ENCODE data around the gene SLC16A3.

DNA sequence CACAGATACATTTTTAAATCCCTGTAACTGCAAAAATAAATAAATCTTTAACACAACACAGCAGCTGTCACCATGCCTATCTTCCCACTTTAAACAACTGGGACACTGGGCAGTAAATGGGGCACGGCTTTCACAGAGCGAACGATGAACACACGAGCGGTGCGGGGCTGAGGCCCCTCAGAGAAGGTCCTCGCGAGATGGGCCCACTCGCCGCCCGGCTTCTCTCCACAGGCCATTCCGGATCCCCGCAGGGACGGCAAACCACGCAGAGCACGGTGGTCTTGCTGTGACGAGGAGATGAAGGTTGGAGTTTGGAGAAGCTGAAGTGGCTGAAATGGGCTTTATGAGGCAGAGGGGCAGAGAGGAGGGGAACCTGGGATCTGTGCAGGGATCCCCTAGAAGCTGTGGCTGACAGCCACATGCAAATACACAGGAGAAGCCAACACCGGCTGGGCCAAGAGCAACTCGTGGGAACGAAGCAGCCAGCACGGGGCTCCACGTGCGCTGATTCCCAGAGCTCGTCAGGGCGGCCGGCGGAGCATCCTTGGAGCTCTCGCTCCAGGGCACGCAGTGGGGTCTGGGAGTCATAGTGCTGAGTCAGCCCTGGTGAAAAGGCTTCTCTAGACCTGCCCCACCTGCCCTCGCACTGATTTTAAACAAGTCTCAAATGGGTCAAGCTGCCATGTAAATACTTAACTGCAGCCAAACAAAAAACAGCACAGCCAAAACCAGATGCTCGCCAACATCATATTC is 47.9 kb upstream of the SLC16A3 start:
- TF ChIP-seq BCOR (IDR thresholded peaks at IDR 0.05) (no peak), POLR3A (IDR thresholded peaks at IDR 0.05; ENCODE audit: borderline replicate concordance, extremely low read depth, insufficient read depth, insufficient read length) (no peak), ZNF57 (CRISPR knock-in tag; IDR thresholded peaks at IDR 0.05) (no peak), SREBF2 (CRISPR knock-in tag; IDR thresholded peaks at IDR 0.05) (no peak), RBM22 (IDR thresholded peaks at IDR 0.05; ENCODE audit: low read depth, low read length, poor library complexity, severe bottlenecking) (no peak), TBP (optimal IDR thresholded peaks at IDR 0.05; ENCODE audit: low read depth, low read length) (no peak), TEAD2 (tag; IDR thresholded peaks at IDR 0.05) (no peak), PML (IDR thresholded peaks at IDR 0.05; ENCODE audit: low read length) (no peak), FIP1L1 (IDR thresholded peaks at IDR 0.05; ENCODE audit: low read depth, low read length, poor library complexity, severe bottlenecking) (no peak), EZH2 (IDR thresholded peaks at IDR 0.05; ENCODE audit: borderline replicate concordance, low read depth, low read length) (no peak)
- TF ChIP-seq, protein P1, sequence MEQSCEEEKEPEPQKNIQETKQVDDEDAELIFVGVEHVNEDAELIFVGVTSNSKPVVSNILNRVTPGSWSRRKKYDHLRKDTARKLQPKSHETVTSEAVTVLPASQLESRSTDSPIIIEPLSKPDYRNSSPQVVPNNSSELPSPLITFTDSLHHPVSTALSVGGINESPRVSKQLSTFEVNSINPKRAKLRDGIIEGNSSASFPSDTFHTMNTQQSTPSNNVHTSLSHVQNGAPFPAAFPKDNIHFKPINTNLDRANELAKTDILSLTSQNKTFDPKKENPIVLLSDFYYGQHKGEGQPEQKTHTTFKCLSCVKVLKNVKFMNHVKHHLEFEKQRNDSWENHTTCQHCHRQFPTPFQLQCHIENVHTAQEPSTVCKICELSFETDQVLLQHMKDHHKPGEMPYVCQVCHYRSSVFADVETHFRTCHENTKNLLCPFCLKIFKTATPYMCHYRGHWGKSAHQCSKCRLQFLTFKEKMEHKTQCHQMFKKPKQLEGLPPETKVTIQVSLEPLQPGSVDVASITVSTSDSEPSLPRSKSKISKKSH (CRISPR knock-in tag; IDR thresholded peaks at IDR 0.05), result no peak
- TF ChIP-seq, protein P2, sequence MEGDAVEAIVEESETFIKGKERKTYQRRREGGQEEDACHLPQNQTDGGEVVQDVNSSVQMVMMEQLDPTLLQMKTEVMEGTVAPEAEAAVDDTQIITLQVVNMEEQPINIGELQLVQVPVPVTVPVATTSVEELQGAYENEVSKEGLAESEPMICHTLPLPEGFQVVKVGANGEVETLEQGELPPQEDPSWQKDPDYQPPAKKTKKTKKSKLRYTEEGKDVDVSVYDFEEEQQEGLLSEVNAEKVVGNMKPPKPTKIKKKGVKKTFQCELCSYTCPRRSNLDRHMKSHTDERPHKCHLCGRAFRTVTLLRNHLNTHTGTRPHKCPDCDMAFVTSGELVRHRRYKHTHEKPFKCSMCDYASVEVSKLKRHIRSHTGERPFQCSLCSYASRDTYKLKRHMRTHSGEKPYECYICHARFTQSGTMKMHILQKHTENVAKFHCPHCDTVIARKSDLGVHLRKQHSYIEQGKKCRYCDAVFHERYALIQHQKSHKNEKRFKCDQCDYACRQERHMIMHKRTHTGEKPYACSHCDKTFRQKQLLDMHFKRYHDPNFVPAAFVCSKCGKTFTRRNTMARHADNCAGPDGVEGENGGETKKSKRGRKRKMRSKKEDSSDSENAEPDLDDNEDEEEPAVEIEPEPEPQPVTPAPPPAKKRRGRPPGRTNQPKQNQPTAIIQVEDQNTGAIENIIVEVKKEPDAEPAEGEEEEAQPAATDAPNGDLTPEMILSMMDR (IDR thresholded peaks at IDR 0.05 in 2 of 3, conservative IDR thresholded peaks at IDR 0.05 in 1 of 3; ENCODE audit: insufficient read depth in 2 of 3, low read depth in 1 of 3, low read length in 3 of 3), result no peak
